HL-60 (cell line): ENCODE measurements around the gene FBLN1.

Experiments
- DNase-seq, 2 experiments: peaks; one replicate each; pipeline ENCODE4 v3.0.0-alpha.2; 2010 to 2020; ENCODE audit warnings: low read depth in 1 of 2, low spot score in 1 of 2
- H3K27ac ChIP-seq: fragments of 250-450 bp; sonication (Bioruptor Pico); replicated peaks from 2 replicates; pipeline ENCODE4 v1.5.1; 2020; ENCODE audit warnings: mild to moderate bottlenecking, moderate library complexity
- H3K27me3 ChIP-seq: fragments of 250-450 bp; sonication (Bioruptor Pico); 2 replicates; pipeline ENCODE4 v1.5.1; 2021; ENCODE audit warnings: mild to moderate bottlenecking, moderate library complexity; ENCODE audit not compliant: insufficient read depth, poor library complexity, severe bottlenecking
- H3K4me3 ChIP-seq: replicated peaks from 2 replicates; pipeline ENCODE4 v1.5.1; 2011; ENCODE audit warnings: mild to moderate bottlenecking, control low read depth, low read length; ENCODE audit not compliant: insufficient read depth
- GABPA ChIP-seq: IDR thresholded peaks from 2 replicates; pipeline ENCODE4 v1.6.1; 2012; ENCODE audit warnings: low read depth
- POLR2AphosphoS5 ChIP-seq: IDR thresholded peaks from 2 replicates; pipeline ENCODE4 v1.6.1; 2012; ENCODE audit warnings: low read depth
- SPI1 ChIP-seq: IDR thresholded peaks from 2 replicates; pipeline ENCODE4 v1.6.1; 2012; ENCODE audit warnings: low read depth, mild to moderate bottlenecking, borderline replicate concordance
- TF ChIP-seq, protein P1 (sequence below): IDR thresholded peaks from 2 replicates; pipeline ENCODE4 v1.6.1; 2012; ENCODE audit warnings: low read depth; ENCODE audit not compliant: insufficient replicate concordance
- TF ChIP-seq, protein P2 (sequence below): IDR thresholded peaks from one replicate; pipeline ENCODE4 v1.5.1; 2011; ENCODE audit warnings: low read length, control low read depth, inconsistent platforms; ENCODE audit not compliant: insufficient read depth

Gene FBLN1

GRCh38 chr22:45574069-45574703 is 71.5 kb downstream of the FBLN1 start:
- no peak overlapping the region for H3K4me3 ChIP-seq
- TF ChIP-seq GABPA = no peak
- no peak for TF ChIP-seq POLR2AphosphoS5
- no peak for TF ChIP-seq SPI1
- no peak for DNase-seq
- H3K27ac ChIP-seq = no peak overlapping the region
- no peaks in the 10 kb centered on the region for H3K27me3 ChIP-seq

- no peak for TF ChIP-seq POLR2AphosphoS5
- TF ChIP-seq, protein P1, sequence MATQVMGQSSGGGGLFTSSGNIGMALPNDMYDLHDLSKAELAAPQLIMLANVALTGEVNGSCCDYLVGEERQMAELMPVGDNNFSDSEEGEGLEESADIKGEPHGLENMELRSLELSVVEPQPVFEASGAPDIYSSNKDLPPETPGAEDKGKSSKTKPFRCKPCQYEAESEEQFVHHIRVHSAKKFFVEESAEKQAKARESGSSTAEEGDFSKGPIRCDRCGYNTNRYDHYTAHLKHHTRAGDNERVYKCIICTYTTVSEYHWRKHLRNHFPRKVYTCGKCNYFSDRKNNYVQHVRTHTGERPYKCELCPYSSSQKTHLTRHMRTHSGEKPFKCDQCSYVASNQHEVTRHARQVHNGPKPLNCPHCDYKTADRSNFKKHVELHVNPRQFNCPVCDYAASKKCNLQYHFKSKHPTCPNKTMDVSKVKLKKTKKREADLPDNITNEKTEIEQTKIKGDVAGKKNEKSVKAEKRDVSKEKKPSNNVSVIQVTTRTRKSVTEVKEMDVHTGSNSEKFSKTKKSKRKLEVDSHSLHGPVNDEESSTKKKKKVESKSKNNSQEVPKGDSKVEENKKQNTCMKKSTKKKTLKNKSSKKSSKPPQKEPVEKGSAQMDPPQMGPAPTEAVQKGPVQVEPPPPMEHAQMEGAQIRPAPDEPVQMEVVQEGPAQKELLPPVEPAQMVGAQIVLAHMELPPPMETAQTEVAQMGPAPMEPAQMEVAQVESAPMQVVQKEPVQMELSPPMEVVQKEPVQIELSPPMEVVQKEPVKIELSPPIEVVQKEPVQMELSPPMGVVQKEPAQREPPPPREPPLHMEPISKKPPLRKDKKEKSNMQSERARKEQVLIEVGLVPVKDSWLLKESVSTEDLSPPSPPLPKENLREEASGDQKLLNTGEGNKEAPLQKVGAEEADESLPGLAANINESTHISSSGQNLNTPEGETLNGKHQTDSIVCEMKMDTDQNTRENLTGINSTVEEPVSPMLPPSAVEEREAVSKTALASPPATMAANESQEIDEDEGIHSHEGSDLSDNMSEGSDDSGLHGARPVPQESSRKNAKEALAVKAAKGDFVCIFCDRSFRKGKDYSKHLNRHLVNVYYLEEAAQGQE = no peak
- Histone ChIP-seq H3K4me3 (no peak overlapping the region), H3K27me3 (no peaks in the 10 kb centered on the region), H3K27ac (no peak overlapping the region)
- no peak for DNase-seq
These were observed 72.5 kb downstream of the FBLN1 start for GRCh38 chr22:45575173-45575572.

- no peak for TF ChIP-seq GABPA
- no peak for TF ChIP-seq SPI1
- TF ChIP-seq, protein P1 = no peak
- no peak overlapping the region for H3K27ac ChIP-seq
- no peak overlapping the region for H3K4me3 ChIP-seq
- H3K27me3 ChIP-seq = no peaks in the 10 kb centered on the region
- no peak for DNase-seq
These were observed 73.1 kb downstream of the FBLN1 start for GRCh38 chr22:45575607-45576272.

DNA sequence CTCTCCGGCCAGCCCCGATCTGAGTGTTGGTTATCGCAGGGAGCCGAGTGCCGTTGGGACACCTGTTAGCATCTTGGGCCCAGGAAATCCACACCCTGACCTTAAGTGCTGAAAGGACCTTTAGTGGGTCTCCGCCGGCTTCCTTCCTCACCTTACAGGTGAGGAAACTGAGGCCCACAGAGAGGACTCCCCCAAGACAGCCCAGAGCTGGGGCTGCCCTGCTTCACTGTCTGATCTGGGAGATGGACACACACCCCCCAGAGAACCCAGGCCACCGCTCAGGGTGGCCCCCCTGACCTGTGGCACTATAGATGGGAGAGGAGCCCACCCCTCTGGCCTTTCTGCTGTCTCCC is 73.6 kb downstream of the FBLN1 start:
- H3K27ac ChIP-seq = no peak overlapping the region
- no peaks in the 10 kb centered on the region for H3K27me3 ChIP-seq
- H3K4me3 ChIP-seq = no peak overlapping the region
- no peak for DNase-seq
- TF ChIP-seq, protein P1 = no peak
- TF ChIP-seq GABPA (no peak), SPI1 (no peak)
- TF ChIP-seq, protein P2, sequence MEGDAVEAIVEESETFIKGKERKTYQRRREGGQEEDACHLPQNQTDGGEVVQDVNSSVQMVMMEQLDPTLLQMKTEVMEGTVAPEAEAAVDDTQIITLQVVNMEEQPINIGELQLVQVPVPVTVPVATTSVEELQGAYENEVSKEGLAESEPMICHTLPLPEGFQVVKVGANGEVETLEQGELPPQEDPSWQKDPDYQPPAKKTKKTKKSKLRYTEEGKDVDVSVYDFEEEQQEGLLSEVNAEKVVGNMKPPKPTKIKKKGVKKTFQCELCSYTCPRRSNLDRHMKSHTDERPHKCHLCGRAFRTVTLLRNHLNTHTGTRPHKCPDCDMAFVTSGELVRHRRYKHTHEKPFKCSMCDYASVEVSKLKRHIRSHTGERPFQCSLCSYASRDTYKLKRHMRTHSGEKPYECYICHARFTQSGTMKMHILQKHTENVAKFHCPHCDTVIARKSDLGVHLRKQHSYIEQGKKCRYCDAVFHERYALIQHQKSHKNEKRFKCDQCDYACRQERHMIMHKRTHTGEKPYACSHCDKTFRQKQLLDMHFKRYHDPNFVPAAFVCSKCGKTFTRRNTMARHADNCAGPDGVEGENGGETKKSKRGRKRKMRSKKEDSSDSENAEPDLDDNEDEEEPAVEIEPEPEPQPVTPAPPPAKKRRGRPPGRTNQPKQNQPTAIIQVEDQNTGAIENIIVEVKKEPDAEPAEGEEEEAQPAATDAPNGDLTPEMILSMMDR = no peak
